ENCODE measurements around the gene ACTR5. TPM values are rescaled to one million over a fixed set of nuclear protein-coding genes. Genes with fewer than 3 reads are reported as not detected.

ACTR5 gene
- total and polyA plus RNA-seq, 2 donors (not counting 3 experiments of a cell fraction or from before 2014, with no cell fraction given): 8.8 to 11.3 TPM

- intact Hi-C loops (cut with micrococcal nuclease): loop anchor here (1.0 to 2.0 kb wide), 5 partner anchors 22 to 79 kb away; partner anchors contain the start of gene ACTR5
- FAIRE-seq (peak; percentile 67), DNase-seq (ENCODE audit: low read depth, low spot score) (peak; percentile 72)
- TF ChIP-seq MYC (IDR thresholded peaks at IDR 0.05; ENCODE audit: low read depth, low read length) (no peak), EZH2 (IDR thresholded peaks at IDR 0.05; ENCODE audit: borderline replicate concordance, low read depth, low read length, severe bottlenecking) (no peak), GATA2 (IDR thresholded peaks at IDR 0.05; ENCODE audit: insufficient read depth, insufficient read length, low read depth, low read length) (no peak), CTCF (IDR thresholded peaks at IDR 0.05; ENCODE audit: extremely low read depth in 1 of 2, insufficient read depth in 1 of 2, low read depth in 1 of 2, low read length in 2 of 2) (no peak), POLR2AphosphoS5 (IDR thresholded peaks at IDR 0.05; ENCODE audit: insufficient read depth, low read depth, low read length) (peak; percentile 80), POLR2A (IDR thresholded peaks at IDR 0.05; ENCODE audit: low read depth, low read length) (peak; percentile 82), MAX (IDR thresholded peaks at IDR 0.05; ENCODE audit: insufficient read depth, insufficient read length) (no peak), JUN (IDR thresholded peaks at IDR 0.05; ENCODE audit: borderline replicate concordance, insufficient read depth, insufficient read length, low read depth) (no peak), FOS (IDR thresholded peaks at IDR 0.05; ENCODE audit: borderline replicate concordance, insufficient read depth, low read length) (no peak)
- H3K9ac ChIP-seq (replicated peaks; ENCODE audit: extremely low read depth, insufficient read depth, low read length): peak within 1 kb of the TSS; percentile 83
- CTCF ChIA-PET: interaction anchor here (0.8 to 2.6 kb wide), 7 partner anchors 12 to 87 kb away, joined by 3 to 16 read pairs (median 4); no protein-coding TSS in a partner anchor
- peaks cover 0 to 4% of the 10 kb centered on the region in 2 experiments for H3K36me3 ChIP-seq (ENCODE audit: control insufficient read depth in 2 of 2, extremely low read depth in 1 of 2, insufficient read depth in 2 of 2, low read length in 2 of 2)
- BruUV-seq (replicated peaks): no TSS peak
- H3K9me3 ChIP-seq (replicated peaks; ENCODE audit: control insufficient read depth, insufficient read depth, low read length): no peaks in the 10 kb centered on the region
- no peaks in the 10 kb centered on the region for H3K9me1 ChIP-seq (replicated peaks; ENCODE audit: control insufficient read depth, extremely low read depth, insufficient read depth, low read length)
- peak within 1 kb of the TSS; percentile 57 to 87 (median 72) for H3K4me3 ChIP-seq (replicated peaks in 1 of 3; ENCODE audit: insufficient read depth in 1 of 3, low read depth in 1 of 3, low read length in 3 of 3)
- peak within 1 kb of the TSS; percentile 5 for H2AFZ ChIP-seq (ENCODE audit: low read depth, low read length)
- POLR2A ChIA-PET: interaction anchor here (0.9 to 2.3 kb wide), 6 partner anchors 20 to 69 kb away, joined by 3 to 9 read pairs (median 4); no protein-coding TSS in a partner anchor
- no peaks in the 10 kb centered on the region for H3K27me3 ChIP-seq (ENCODE audit: control insufficient read depth in 2 of 2, insufficient read depth in 2 of 2, low read length in 2 of 2)
- no peaks in the 10 kb centered on the region for H3K79me2 ChIP-seq (ENCODE audit: control insufficient read depth, insufficient read depth, low read length)
- H3K27ac ChIP-seq (ENCODE audit: insufficient read depth, low read depth, low read length): peak within 1 kb of the TSS; percentile 88
- H3K4me2 ChIP-seq (ENCODE audit: insufficient read depth, low read length): peak within 1 kb of the TSS; percentile 6
- no peaks in the 10 kb centered on the region for H4K20me1 ChIP-seq (replicated peaks; ENCODE audit: control insufficient read depth, extremely low read depth, insufficient read depth, low read length)
- H3K4me1 ChIP-seq (ENCODE audit: control insufficient read depth, extremely low read depth, insufficient read depth, low read length): peaks cover 33% of the 10 kb centered on the region
- dilution Hi-C loops (cut with MboI; ENCODE audit: extremely low pct_ligation_motif_present, low sequenced_read_pairs): no loop called here
Observed at GRCh38 chr20:38805502-38805957, 57.3 kb downstream of the ACTR5 start, which contains the start of gene PPP1R16B. Gene PPP1R16B (plus strand): TSS chr20:38805697. CDS start chr20:38835926, 30,229 bp downstream.
